Measurements from ENCODE around the gene EML4. TPM values are rescaled to one million over a fixed set of nuclear protein-coding genes. Genes with fewer than 3 reads are reported as not detected.

Gene EML4
- total RNA-seq, 1 experiment from 2014 or later = 68.2 TPM

DNA sequence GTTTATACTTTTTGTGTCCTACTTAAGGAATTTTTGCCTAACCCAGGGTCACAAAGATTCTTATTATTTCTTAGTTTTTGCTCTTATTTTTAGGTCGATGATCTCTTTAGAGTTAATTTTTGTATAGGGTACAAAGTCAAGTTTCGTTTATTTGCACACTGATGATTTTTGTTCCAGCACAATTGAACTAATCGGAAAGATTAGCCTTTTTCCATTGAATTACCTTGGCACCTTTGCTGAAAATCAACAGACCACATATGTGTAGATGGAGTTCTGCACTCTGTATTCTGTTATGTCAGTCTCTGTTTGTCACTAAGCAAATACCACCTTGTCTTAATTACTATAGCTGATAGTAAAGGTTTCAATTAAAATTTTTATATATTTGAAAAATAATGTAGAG is 18.7 kb downstream of the EML4 start:
- no peak for TF ChIP-seq CTCF (IDR thresholded peaks at IDR 0.05; ENCODE audit: unreplicated experiment)
- Mint-ChIP-seq H3K9me3 (ENCODE audit: low read depth, unreplicated experiment) (no peaks in the 10 kb centered on the region), H3K36me3 (ENCODE audit: insufficient read depth, unreplicated experiment) (no peaks in the 10 kb centered on the region), H3K27me3 (ENCODE audit: unreplicated experiment) (no peaks in the 10 kb centered on the region), H3K4me3 (ENCODE audit: low read depth, unreplicated experiment) (no peak overlapping the region), H3K4me1 (ENCODE audit: low read depth, unreplicated experiment) (peaks cover 54% of the 10 kb centered on the region), H3K27ac (ENCODE audit: unreplicated experiment) (no peak overlapping the region)
- intact Hi-C loops (cut with micrococcal nuclease; ENCODE audit: unreplicated experiment) = loop anchor here (2.0 kb wide), 1 partner anchor 17 kb away; no protein-coding TSS in a partner anchor
- DNase-seq = no peak
- BruUV-seq (replicated peaks) = no TSS peak
- CTCF ChIA-PET = no interaction called here

DNA sequence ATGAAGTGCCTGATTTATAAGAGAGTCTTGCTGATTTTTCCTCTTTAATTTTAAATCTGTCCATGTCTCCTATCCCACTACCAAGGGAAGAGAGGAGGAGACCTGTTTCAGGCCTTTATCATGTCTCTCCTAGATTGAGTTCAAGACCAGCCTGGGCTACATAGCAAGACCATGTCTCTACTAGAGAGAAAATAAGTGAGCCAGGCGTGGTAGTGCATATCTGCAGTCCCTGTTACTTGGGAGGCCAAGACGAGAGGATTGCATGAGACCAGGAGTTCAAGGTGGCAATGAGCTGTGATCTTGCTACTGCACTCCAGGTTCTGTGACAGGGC is 20.0 kb downstream of the EML4 start:
- no peaks in the 10 kb centered on the region for H3K27me3 Mint-ChIP-seq (ENCODE audit: unreplicated experiment)
- no peak overlapping the region for H3K4me3 Mint-ChIP-seq (ENCODE audit: low read depth, unreplicated experiment)
- no peaks in the 10 kb centered on the region for H3K9me3 Mint-ChIP-seq (ENCODE audit: low read depth, unreplicated experiment)
- H3K4me1 Mint-ChIP-seq (ENCODE audit: low read depth, unreplicated experiment) = peaks cover 61% of the 10 kb centered on the region
- no peak for DNase-seq
- CTCF ChIA-PET = no interaction called here
- intact Hi-C loops (cut with micrococcal nuclease; ENCODE audit: unreplicated experiment) = no loop called here
- no TSS peak for BruUV-seq (replicated peaks)
- H3K36me3 Mint-ChIP-seq (ENCODE audit: insufficient read depth, unreplicated experiment) = no peaks in the 10 kb centered on the region
- no peak for TF ChIP-seq CTCF (IDR thresholded peaks at IDR 0.05; ENCODE audit: unreplicated experiment)
- H3K27ac Mint-ChIP-seq (ENCODE audit: unreplicated experiment) = no peak overlapping the region

DNA sequence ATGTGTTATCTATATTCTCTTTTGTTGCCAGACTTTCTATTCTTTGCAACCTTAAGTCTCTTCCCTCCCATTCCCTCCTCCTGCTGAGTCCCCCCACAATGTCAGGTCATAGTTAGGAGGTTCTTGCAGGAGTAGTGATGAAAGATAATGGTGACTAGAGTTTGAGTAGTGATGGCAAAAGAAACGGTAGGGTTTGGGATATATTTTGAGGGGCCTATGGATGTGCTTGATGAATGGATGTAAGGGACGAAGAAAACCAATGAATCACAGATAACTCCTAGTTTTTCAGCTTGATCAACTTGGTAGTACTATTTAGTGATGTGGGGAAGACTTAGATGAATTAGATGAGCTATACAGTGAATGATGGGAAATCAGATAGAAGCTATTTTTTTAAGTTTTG is 21.0 kb downstream of the EML4 start:
- no peak for DNase-seq
- intact Hi-C loops (cut with micrococcal nuclease; ENCODE audit: unreplicated experiment) = no loop called here
- H3K27me3 Mint-ChIP-seq (ENCODE audit: unreplicated experiment) = no peaks in the 10 kb centered on the region
- no peaks in the 10 kb centered on the region for H3K9me3 Mint-ChIP-seq (ENCODE audit: low read depth, unreplicated experiment)
- no peak overlapping the region for H3K4me3 Mint-ChIP-seq (ENCODE audit: low read depth, unreplicated experiment)
- peaks cover 57% of the 10 kb centered on the region for H3K4me1 Mint-ChIP-seq (ENCODE audit: low read depth, unreplicated experiment)
- no peak overlapping the region for H3K27ac Mint-ChIP-seq (ENCODE audit: unreplicated experiment)
- H3K36me3 Mint-ChIP-seq (ENCODE audit: insufficient read depth, unreplicated experiment) = no peaks in the 10 kb centered on the region
- no peak for TF ChIP-seq CTCF (IDR thresholded peaks at IDR 0.05; ENCODE audit: unreplicated experiment)
- no TSS peak for BruUV-seq (replicated peaks)
- CTCF ChIA-PET = no interaction called here

- peaks cover 52% of the 10 kb centered on the region for H3K4me1 Mint-ChIP-seq (ENCODE audit: low read depth, unreplicated experiment)
- H3K9me3 Mint-ChIP-seq (ENCODE audit: low read depth, unreplicated experiment) = no peaks in the 10 kb centered on the region
- TF ChIP-seq CTCF (IDR thresholded peaks at IDR 0.05; ENCODE audit: unreplicated experiment) = no peak
- no peak for DNase-seq
- intact Hi-C loops (cut with micrococcal nuclease; ENCODE audit: unreplicated experiment) = no loop called here
- BruUV-seq (replicated peaks) = no TSS peak
- H3K27ac Mint-ChIP-seq (ENCODE audit: unreplicated experiment) = peak overlapping the region; percentile 25
- CTCF ChIA-PET = no interaction called here
- peak overlapping the region; percentile 18 for H3K4me3 Mint-ChIP-seq (ENCODE audit: low read depth, unreplicated experiment)
- no peaks in the 10 kb centered on the region for H3K36me3 Mint-ChIP-seq (ENCODE audit: insufficient read depth, unreplicated experiment)
- H3K27me3 Mint-ChIP-seq (ENCODE audit: unreplicated experiment) = no peaks in the 10 kb centered on the region
Observed at GRCh38 chr2:42191285-42192009, 22.3 kb downstream of the EML4 start.

All from Calu3 (cell line).